ENCODE results near the gene GPR160. TPM values are rescaled to one million over a fixed set of nuclear protein-coding genes. Genes with fewer than 3 reads are reported as not detected.

GPR160 gene
- total RNA-seq, 6 donors from 2014 or later = 11.5 to 49.7 (median 34.1) TPM

GRCh38 chr3:170047133-170047404 lies 9.3 kb downstream of the GPR160 start:
- H3K36me3 ChIP-seq = no peaks in the 10 kb centered on the region
- no peak overlapping the region for H3K4me3 ChIP-seq
- WGBS, 2 donors = 85 to 91% methylated on average over 3 of the region's 3 CpGs
- H3K27ac ChIP-seq = peak overlapping the region in 1 of 4 donors; percentile 73
- no peaks in the 10 kb centered on the region for H3K27me3 ChIP-seq
- ATAC-seq (ENCODE audit: low FRiP score in 2 of 2) (no peak), DNase-seq (no peak)
- H3K4me1 ChIP-seq = peaks cover 10 to 42% (median 25%) of the 10 kb centered on the region in 4 donors
- TF ChIP-seq EP300 (IDR thresholded peaks at IDR 0.05) (no peak), POLR2A (IDR thresholded peaks at IDR 0.05) (no peak), POLR2AphosphoS5 (IDR thresholded peaks at IDR 0.05) (no peak)
- TF ChIP-seq, protein P1, sequence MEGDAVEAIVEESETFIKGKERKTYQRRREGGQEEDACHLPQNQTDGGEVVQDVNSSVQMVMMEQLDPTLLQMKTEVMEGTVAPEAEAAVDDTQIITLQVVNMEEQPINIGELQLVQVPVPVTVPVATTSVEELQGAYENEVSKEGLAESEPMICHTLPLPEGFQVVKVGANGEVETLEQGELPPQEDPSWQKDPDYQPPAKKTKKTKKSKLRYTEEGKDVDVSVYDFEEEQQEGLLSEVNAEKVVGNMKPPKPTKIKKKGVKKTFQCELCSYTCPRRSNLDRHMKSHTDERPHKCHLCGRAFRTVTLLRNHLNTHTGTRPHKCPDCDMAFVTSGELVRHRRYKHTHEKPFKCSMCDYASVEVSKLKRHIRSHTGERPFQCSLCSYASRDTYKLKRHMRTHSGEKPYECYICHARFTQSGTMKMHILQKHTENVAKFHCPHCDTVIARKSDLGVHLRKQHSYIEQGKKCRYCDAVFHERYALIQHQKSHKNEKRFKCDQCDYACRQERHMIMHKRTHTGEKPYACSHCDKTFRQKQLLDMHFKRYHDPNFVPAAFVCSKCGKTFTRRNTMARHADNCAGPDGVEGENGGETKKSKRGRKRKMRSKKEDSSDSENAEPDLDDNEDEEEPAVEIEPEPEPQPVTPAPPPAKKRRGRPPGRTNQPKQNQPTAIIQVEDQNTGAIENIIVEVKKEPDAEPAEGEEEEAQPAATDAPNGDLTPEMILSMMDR (IDR thresholded peaks at IDR 0.05) = no peak
- no peaks in the 10 kb centered on the region for H3K9me3 ChIP-seq

DNA sequence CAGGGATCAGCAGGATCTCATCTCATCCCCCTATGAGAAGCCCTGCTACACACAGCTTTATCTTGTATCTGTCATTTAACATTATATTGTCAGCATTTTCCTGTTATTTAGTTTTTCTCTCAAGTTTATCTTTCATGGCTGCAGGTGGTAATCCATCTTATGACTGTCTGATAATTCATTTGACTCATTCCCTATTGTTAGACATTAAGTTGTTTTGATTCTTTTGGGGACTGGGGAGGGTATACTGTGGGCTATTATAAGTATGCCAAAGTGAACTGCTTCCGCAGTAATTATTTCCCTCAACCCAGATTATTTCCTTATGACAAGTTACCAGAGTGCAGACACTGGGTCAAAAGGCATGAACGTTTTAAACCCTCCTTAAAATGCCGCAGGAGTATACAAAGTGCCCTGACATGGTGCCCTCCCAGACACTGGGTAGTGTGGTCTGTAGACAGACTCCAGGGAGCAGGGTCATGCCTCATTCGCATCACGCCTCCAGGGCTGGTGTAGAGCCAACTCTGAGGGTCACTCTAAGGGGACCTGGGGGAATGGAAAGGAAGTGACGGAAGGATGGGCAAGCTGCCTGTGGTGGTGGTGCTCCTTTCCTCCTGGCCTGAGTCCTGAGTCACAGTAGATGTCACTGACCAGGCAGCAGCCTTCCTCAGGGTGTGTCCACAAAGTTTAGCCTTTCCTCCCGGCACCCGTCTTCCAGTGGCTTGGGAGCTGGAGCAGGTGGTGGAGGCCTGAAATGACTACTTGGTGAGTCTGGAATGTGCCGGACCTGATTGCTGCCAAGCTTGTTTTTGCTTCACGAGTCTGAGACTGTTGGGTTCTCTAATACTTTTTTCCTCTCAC lies 11.6 kb downstream of the GPR160 start:
- peak in 1 of 2 donors; percentile 70 for DNase-seq
- peak; percentile 60 to 87 for ATAC-seq (ENCODE audit: low FRiP score in 2 of 2)

GRCh38 chr3:170050753-170051152 lies 13.0 kb downstream of the GPR160 start:
- H3K36me3 ChIP-seq = no peaks in the 10 kb centered on the region
- peaks cover 8 to 23% (median 18%) of the 10 kb centered on the region in 4 donors for H3K4me1 ChIP-seq
- DNase-seq = no peak
- whole genome bisulfite sequencing, 2 donors = 57 to 77% methylated on average over 4 of the region's 4 CpGs
- peak overlapping the region in 2 of 4 donors; percentile 6 to 79 for H3K27ac ChIP-seq
- H3K4me3 ChIP-seq = no peak overlapping the region
- H3K27me3 ChIP-seq = no peaks in the 10 kb centered on the region
- TF ChIP-seq EP300 (IDR thresholded peaks at IDR 0.05) (no peak), POLR2A (IDR thresholded peaks at IDR 0.05) (no peak), POLR2AphosphoS5 (IDR thresholded peaks at IDR 0.05) (no peak)
- TF ChIP-seq, protein P1 (IDR thresholded peaks at IDR 0.05) = no peak
- no peaks in the 10 kb centered on the region for H3K9me3 ChIP-seq
- ATAC-seq (ENCODE audit: low FRiP score in 2 of 2) = no peak

More for the DNA sequence above, 11.6 kb downstream of the GPR160 start:
- Histone ChIP-seq H3K36me3 (no peaks in the 10 kb centered on the region), H3K27ac (peak overlapping the region; percentile 5 to 79 (median 33)), H3K4me1 (peaks cover 10 to 34% (median 25%) of the 10 kb centered on the region in 4 donors), H3K4me3 (no peak overlapping the region), H3K9me3 (no peaks in the 10 kb centered on the region), H3K27me3 (no peaks in the 10 kb centered on the region)
- TF ChIP-seq POLR2AphosphoS5 (IDR thresholded peaks at IDR 0.05) (no peak), POLR2A (IDR thresholded peaks at IDR 0.05) (peak in 1 of 4 donors; percentile 26)
- TF ChIP-seq, protein P1 (IDR thresholded peaks at IDR 0.05) = no peak
- WGBS, 2 donors = 40 to 55% methylated on average over 7 to 9 of the region's 10 CpGs

DNA sequence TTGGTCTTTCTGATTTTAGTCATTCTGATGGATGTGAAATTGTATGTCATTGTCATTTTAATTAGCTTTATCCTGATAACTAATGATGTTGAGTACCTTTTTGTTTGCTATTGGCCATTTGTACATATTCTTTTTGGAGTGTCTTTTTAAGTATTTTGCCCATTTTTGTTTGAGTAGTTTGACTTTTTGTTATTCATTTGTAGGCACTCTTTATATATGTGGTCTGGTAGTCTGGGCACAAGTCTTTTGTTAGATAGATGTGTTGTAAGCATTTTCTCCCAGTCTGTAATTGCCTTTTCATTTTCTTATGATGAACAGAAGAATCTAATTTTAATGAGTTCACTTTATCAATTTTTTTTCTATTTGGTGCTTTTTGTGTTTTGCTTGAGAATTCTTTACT lies 14.6 kb downstream of the GPR160 start:
- TF ChIP-seq EP300 (IDR thresholded peaks at IDR 0.05) (no peak), POLR2AphosphoS5 (IDR thresholded peaks at IDR 0.05) (no peak), POLR2A (IDR thresholded peaks at IDR 0.05) (no peak)
- TF ChIP-seq, protein P1 (IDR thresholded peaks at IDR 0.05) = no peak
- no peak for DNase-seq
- H3K27me3 ChIP-seq = no peaks in the 10 kb centered on the region

DNA sequence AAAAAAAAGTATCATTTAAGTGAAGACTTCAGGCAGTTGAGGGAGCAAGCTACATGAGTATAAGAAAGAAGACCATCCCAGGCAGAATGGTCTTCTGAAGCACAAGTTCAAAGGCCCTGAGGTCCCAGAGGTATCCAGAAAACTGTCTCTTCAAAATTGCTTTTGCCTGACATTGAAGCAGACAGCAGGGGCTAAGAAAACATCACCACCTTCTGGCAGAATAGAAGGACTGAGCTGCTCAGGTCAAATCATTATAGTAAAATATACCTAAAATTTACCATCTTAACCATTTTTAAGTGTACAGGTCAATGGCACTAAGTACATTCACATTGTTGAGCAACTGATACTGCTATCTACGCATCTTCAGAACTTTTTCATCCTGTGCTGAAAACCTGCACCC lies 16.4 kb downstream of the GPR160 start:
- peaks cover 4 to 19% (median 11%) of the 10 kb centered on the region in 4 donors for H3K4me1 ChIP-seq
- no peak overlapping the region for H3K4me3 ChIP-seq
- H3K27ac ChIP-seq = no peak overlapping the region
- no peaks in the 10 kb centered on the region for H3K9me3 ChIP-seq
- 90 to 96% methylated on average over 1 of the region's 1 CpG for WGBS, 2 donors
- ATAC-seq (ENCODE audit: low FRiP score in 2 of 2) (no peak), DNase-seq (no peak)
- H3K27me3 ChIP-seq = no peaks in the 10 kb centered on the region
- no peaks in the 10 kb centered on the region for H3K36me3 ChIP-seq
- TF ChIP-seq POLR2AphosphoS5 (IDR thresholded peaks at IDR 0.05) (no peak), POLR2A (IDR thresholded peaks at IDR 0.05) (no peak), EP300 (IDR thresholded peaks at IDR 0.05) (no peak)
- TF ChIP-seq, protein P1 (IDR thresholded peaks at IDR 0.05) = peak in 1 of 6 experiments; percentile 16

More for the DNA sequence above, 14.6 kb downstream of the GPR160 start:
- Histone ChIP-seq H3K27ac (no peak overlapping the region), H3K36me3 (no peaks in the 10 kb centered on the region), H3K4me1 (peaks cover 5 to 12% (median 9%) of the 10 kb centered on the region in 4 donors), H3K4me3 (no peak overlapping the region), H3K9me3 (no peaks in the 10 kb centered on the region)
- no peak for ATAC-seq (ENCODE audit: low FRiP score in 2 of 2)
